ENCODE measurements around the gene TBC1D1. TPM values are rescaled to one million over a fixed set of nuclear protein-coding genes. Genes with fewer than 3 reads are reported as not detected.

Gene TBC1D1
- total RNA-seq, 1 donor from 2014 or later: 96.0 TPM

- intact Hi-C loops (cut with DNase I): loop anchor here (10.0 kb wide), 1 partner anchor 82 kb away; no protein-coding TSS in a partner anchor
- Histone ChIP-seq H3K4me1 (peaks cover 16% of the 10 kb centered on the region), H3K4me3 (peak overlapping the region in 1 of 2 donors; percentile 3), H3K9me3 (no peaks in the 10 kb centered on the region), H3K36me3 (no peaks in the 10 kb centered on the region), H3K27me3 (no peaks in the 10 kb centered on the region), H3K27ac (no peak overlapping the region)
- no peak for DNase-seq (ENCODE audit: extremely low spot score in 2 of 2)
- TF ChIP-seq CTCF (IDR thresholded peaks at IDR 0.05) (no peak), POLR2AphosphoS5 (IDR thresholded peaks at IDR 0.05; ENCODE audit: insufficient read depth in 1 of 2, low read depth in 1 of 2) (no peak), POLR2A (IDR thresholded peaks at IDR 0.05) (no peak)
These were observed 2.3 kb downstream of the TBC1D1 start for GRCh38 chr4:37893164-37893563.

GRCh38 chr4:37895271-37895670 is 4.4 kb downstream of the TBC1D1 start:
- H3K27me3 ChIP-seq: no peaks in the 10 kb centered on the region
- H3K9me3 ChIP-seq: no peaks in the 10 kb centered on the region
- no peaks in the 10 kb centered on the region for H3K36me3 ChIP-seq
- TF ChIP-seq CTCF (IDR thresholded peaks at IDR 0.05) (no peak), POLR2AphosphoS5 (IDR thresholded peaks at IDR 0.05; ENCODE audit: insufficient read depth in 1 of 2, low read depth in 1 of 2) (no peak), POLR2A (IDR thresholded peaks at IDR 0.05) (no peak)
- intact Hi-C loops (cut with DNase I): loop anchor here (10.0 kb wide), 1 partner anchor 80 kb away; no protein-coding TSS in a partner anchor
- DNase-seq (ENCODE audit: extremely low spot score in 2 of 2): no peak
- no peak overlapping the region for H3K27ac ChIP-seq
- peaks cover 8% of the 10 kb centered on the region for H3K4me1 ChIP-seq
- H3K4me3 ChIP-seq: no peak overlapping the region

- H3K27ac ChIP-seq: no peak overlapping the region
- TF ChIP-seq CTCF (IDR thresholded peaks at IDR 0.05): no peak
- no peak for TF ChIP-seq POLR2A (IDR thresholded peaks at IDR 0.05)
- TF ChIP-seq POLR2AphosphoS5 (IDR thresholded peaks at IDR 0.05; ENCODE audit: insufficient read depth in 1 of 2, low read depth in 1 of 2): no peak
- DNase-seq (ENCODE audit: extremely low spot score in 2 of 2): no peak
- H3K36me3 ChIP-seq: no peaks in the 10 kb centered on the region
- H3K9me3 ChIP-seq: no peaks in the 10 kb centered on the region
- no peaks in the 10 kb centered on the region for H3K27me3 ChIP-seq
- peaks cover 5% of the 10 kb centered on the region for H3K4me1 ChIP-seq
- intact Hi-C loops (cut with DNase I): loop anchor here (10.0 kb wide), 1 partner anchor 78 kb away; no protein-coding TSS in a partner anchor
- H3K4me3 ChIP-seq: no peak overlapping the region
These were observed 5.4 kb downstream of the TBC1D1 start for GRCh38 chr4:37896206-37896860.

GRCh38 chr4:37902212-37902611 is 11.3 kb downstream of the TBC1D1 start:
- peaks cover 0 to 1% of the 10 kb centered on the region in 2 donors for H3K36me3 ChIP-seq
- TF ChIP-seq CTCF (IDR thresholded peaks at IDR 0.05): no peak
- TF ChIP-seq POLR2A (IDR thresholded peaks at IDR 0.05): no peak
- no peak for TF ChIP-seq POLR2AphosphoS5 (IDR thresholded peaks at IDR 0.05; ENCODE audit: insufficient read depth in 1 of 2, low read depth in 1 of 2)
- no peaks in the 10 kb centered on the region for H3K27me3 ChIP-seq
- DNase-seq (ENCODE audit: extremely low spot score in 2 of 2): no peak
- intact Hi-C loops (cut with DNase I): no loop called here
- no peaks in the 10 kb centered on the region for H3K4me1 ChIP-seq
- H3K27ac ChIP-seq: no peak overlapping the region
- no peaks in the 10 kb centered on the region for H3K9me3 ChIP-seq
- H3K4me3 ChIP-seq: no peak overlapping the region

Data from vagina (tissue), 2 donors.